HepG2 (cell line): Measurements from ENCODE around the gene CAPN9. TPM values are rescaled to one million over a fixed set of nuclear protein-coding genes. Genes with fewer than 3 reads are reported as not detected.
A peak's percentile ranks its signal among the peaks of the same experiment; 100 is the strongest.

Source experiments
- ATAC-seq: fragments of 200-7000 bp; cut with Tn5 transposase; 3 replicates; pipeline ENCODE4 v1.9.1; 2020; ENCODE audit warnings: mild to moderate bottlenecking, moderate library complexity
- BruUV-seq: library from RNA; stranded (reverse); fragments of 400-500 nt; replicated peaks from 2 replicates; lab custom pipeline; 2021; lab: Mats Ljungman, UMichigan
- CTCF ChIA-PET: fragments of 300-600 bp; formaldehyde crosslinking; extraction: SDS; loops from one replicate; lab custom pipeline; 2021; ENCODE audit warnings: low total read pairs, inconsistent platforms, low intra/inter-chr PET ratio; lab: Yijun Ruan, JAX
- POLR2A ChIA-PET: fragments of 350-600 bp; sonication (Branson Sonifier 250); formaldehyde crosslinking; loops from one replicate; lab custom pipeline; 2020; ENCODE audit warnings: antibody characterized with exemption, inconsistent platforms; lab: Yijun Ruan, JAX
- DNase-seq: peaks from one replicate; pipeline ENCODE4 v3.0.0-alpha.2; 2015; ENCODE audit warnings: low spot score
- FAIRE-seq: peaks from 3 replicates; lab custom pipeline; 2011; peaks lifted over from hg19 to GRCh38; lab: Jason Lieb, UNC
- H2AFZ ChIP-seq: one replicate; pipeline ENCODE4 v1.6.1; 2011; ENCODE audit warnings: low read length, inconsistent platforms
- H3K27ac ChIP-seq: fragments of 300-600 bp; 3 replicates; pipeline ENCODE4 v1.8.0; 2011; ENCODE audit warnings: mixed run types, mild to moderate bottlenecking, mixed read lengths, low read length, inconsistent platforms; ENCODE audit not compliant: insufficient read depth; ENCODE audit errors: extremely low read length
- H3K27me3 ChIP-seq, 2 experiments: fragments of 200-600 bp in 1 of 2; 2 replicates in 1 of 2; 3 replicates in 1 of 2; pipeline versions ENCODE4 v1.6.0 to v1.8.0; 2011; ENCODE audit warnings: low read length in 2 of 2, mild to moderate bottlenecking in 2 of 2, moderate library complexity in 2 of 2, inconsistent platforms in 1 of 2; ENCODE audit not compliant: insufficient read depth in 2 of 2, control insufficient read depth in 1 of 2
- H3K36me3 ChIP-seq, 2 experiments: fragments of 200-600 bp in 1 of 2; replicated peaks in 1 of 2; 2 replicates in 1 of 2; 3 replicates in 1 of 2; pipeline versions ENCODE4 v1.5.1 to v1.8.0; 2011; ENCODE audit warnings: low read length in 2 of 2, inconsistent platforms in 1 of 2; ENCODE audit not compliant: insufficient read depth in 2 of 2, control insufficient read depth in 1 of 2
- H3K4me1 ChIP-seq: 2 replicates; pipeline ENCODE4 v1.5.1; 2012; ENCODE audit warnings: low read length, inconsistent platforms; ENCODE audit not compliant: insufficient read depth
- H3K4me2 ChIP-seq: 2 replicates; pipeline ENCODE4 v1.6.0; 2011; ENCODE audit warnings: low read depth, low read length, inconsistent platforms
- H3K4me3 ChIP-seq, 3 experiments: fragments of 200-600 bp in 1 of 3; sonication (generic), shearing (Covaris generic) in 1 of 3; replicated peaks in 1 of 3; 2 replicates each; pipeline ENCODE4 v1.5.1; 2011 to 2016; ENCODE audit warnings: low read length in 3 of 3, inconsistent platforms in 2 of 3, low read depth in 2 of 3, mild to moderate bottlenecking in 2 of 3, control low read depth in 1 of 3, mixed read lengths in 1 of 3; ENCODE audit not compliant: insufficient read depth in 1 of 3
- H3K79me2 ChIP-seq: one replicate; pipeline ENCODE4 v1.6.1; 2011; ENCODE audit warnings: low read length, inconsistent platforms; ENCODE audit not compliant: insufficient read depth
- H3K9ac ChIP-seq: 2 replicates; pipeline ENCODE4 v1.6.0; 2011; ENCODE audit warnings: mild to moderate bottlenecking, low read depth, low read length, inconsistent platforms; ENCODE audit not compliant: insufficient read depth
- H3K9me3 ChIP-seq: 2 replicates; pipeline ENCODE4 v1.5.1; 2012; ENCODE audit warnings: mild to moderate bottlenecking, low read length
- H4K20me1 ChIP-seq: 2 replicates; pipeline ENCODE4 v1.6.0; 2011; ENCODE audit warnings: inconsistent platforms, mild to moderate bottlenecking, low read length, moderate library complexity; ENCODE audit not compliant: insufficient read depth
- ARID2 ChIP-seq: sonication (generic); formaldehyde crosslinking; IDR thresholded peaks from 2 replicates; pipeline ENCODE4 v1.8.1; 2022; ENCODE audit warnings: mild to moderate bottlenecking, missing genetic modification reagents, borderline replicate concordance
- EP300 ChIP-seq, 3 experiments: sonication (generic) in 1 of 3; formaldehyde crosslinking in 1 of 3; IDR thresholded peaks; 2 replicates each; pipeline versions ENCODE4 v1.5.1 to v1.6.1; 2011 to 2020; ENCODE audit warnings: low read depth in 2 of 3, low read length in 2 of 3, borderline replicate concordance in 1 of 3, improper control_type of control experiment in 1 of 3, mild to moderate bottlenecking in 1 of 3, missing genetic modification reagents in 1 of 3, moderate library complexity in 1 of 3
- HNRNPUL1 ChIP-seq: fragments of 200-400 bp; formaldehyde crosslinking; IDR thresholded peaks from 2 replicates; pipeline ENCODE4 v1.6.1; 2017; ENCODE audit warnings: low read depth, mild to moderate bottlenecking, low read length, moderate library complexity
- KDM5B ChIP-seq: sonication (generic); formaldehyde crosslinking; IDR thresholded peaks from 2 replicates; pipeline ENCODE4 v1.4.0; 2020; ENCODE audit warnings: missing genetic modification reagents, mild to moderate bottlenecking, borderline replicate concordance
- LRRFIP1 ChIP-seq: sonication (generic); formaldehyde crosslinking; conservative IDR thresholded peaks from 2 replicates; pipeline ENCODE4 v1.4.0; 2020; ENCODE audit warnings: missing genetic modification reagents
- NR3C1 ChIP-seq: sonication (generic); formaldehyde crosslinking; IDR thresholded peaks from 2 replicates; pipeline ENCODE4 v1.4.0; 2020; ENCODE audit warnings: missing genetic modification reagents
- PAX8 ChIP-seq: sonication (generic); formaldehyde crosslinking; IDR thresholded peaks from 2 replicates; pipeline ENCODE4 v1.8.0; 2022; ENCODE audit warnings: mild to moderate bottlenecking, missing genetic modification reagents, borderline replicate concordance
- TEAD3 ChIP-seq: optimal IDR thresholded peaks from 2 replicates; pipeline ENCODE3; 2016; ENCODE audit warnings: borderline replicate concordance
- ZNF124 ChIP-seq: sonication (generic); formaldehyde crosslinking; IDR thresholded peaks from 2 replicates; pipeline ENCODE4 v1.4.0; 2020; ENCODE audit warnings: missing genetic modification reagents
- ZNF235 ChIP-seq: sonication (generic); formaldehyde crosslinking; IDR thresholded peaks from 2 replicates; pipeline ENCODE4 v1.8.1; 2023; ENCODE audit warnings: mild to moderate bottlenecking, missing genetic modification reagents, borderline replicate concordance
- ZNF432 ChIP-seq: sonication (generic); formaldehyde crosslinking; IDR thresholded peaks from 2 replicates; pipeline ENCODE4 v1.5.0; 2020; ENCODE audit warnings: missing genetic modification reagents, mild to moderate bottlenecking, borderline replicate concordance
- ZNF484 ChIP-seq: sonication (generic); formaldehyde crosslinking; IDR thresholded peaks from 2 replicates; pipeline ENCODE4 v1.5.1; 2020; ENCODE audit warnings: mild to moderate bottlenecking, low read depth, missing genetic modification reagents, borderline replicate concordance
- ZNF570 ChIP-seq: sonication (generic); formaldehyde crosslinking; IDR thresholded peaks from 2 replicates; pipeline ENCODE4 v1.4.0; 2020; ENCODE audit warnings: mild to moderate bottlenecking, missing genetic modification reagents, borderline replicate concordance
- WGBS: methylation state at CpG from one replicate; pipeline ENCODE4 v1.1.6; 2017; ENCODE audit warnings: low lambda C conversion rate; 5-methylcytosine and 5-hydroxymethylcytosine counted together
- in situ Hi-C: cut with HindIII; loops from 2 replicates; pipeline ENCODE4 v1.10.0; 2017; ENCODE audit warnings: low pct_unique_long_range_greater_than_20kb; ENCODE audit not compliant: extremely low pct_ligation_motif_present
- intact Hi-C: fragments of 100-400 bp; cut with micrococcal nuclease; formaldehyde crosslinking; loops from one replicate; pipeline ENCODE4 v1.10.0; 2022; ENCODE audit not compliant: unreplicated experiment
- polyA plus RNA-seq, 8 experiments: library from polyadenylated mRNA; depleted of rRNA in 3 of 8; stranded (reverse) in 7 of 8; unstranded in 1 of 8; fragments of >200 nt; fragmentation: Illumina TruSeq in 4 of 8; extraction: Trizol in 4 of 8; gene quantifications; 2 replicates each; pipeline versions ENCODE4 v1.2.1 to v1.2.3, GENCODE V29; 2011 to 2016; ENCODE audit warnings: low read depth in 4 of 8, missing spikeins in 1 of 8, mixed read lengths in 1 of 8; ENCODE audit not compliant: insufficient read depth in 1 of 8
- total RNA-seq, 5 experiments: library from RNA; depleted of rRNA; stranded (reverse); fragments of >200 nt; fragmentation: Illumina TruSeq; extraction: Trizol; gene quantifications; 2 replicates each; pipeline ENCODE4 v1.2.3, GENCODE V29; 2016; ENCODE audit warnings: low read depth in 1 of 5

Gene CAPN9
- total and polyA plus RNA-seq, 2 of the 13 experiments (the other 11 are each of a cell fraction or from before 2014, with no cell fraction given): 0.04 to 0.31 TPM

DNA sequence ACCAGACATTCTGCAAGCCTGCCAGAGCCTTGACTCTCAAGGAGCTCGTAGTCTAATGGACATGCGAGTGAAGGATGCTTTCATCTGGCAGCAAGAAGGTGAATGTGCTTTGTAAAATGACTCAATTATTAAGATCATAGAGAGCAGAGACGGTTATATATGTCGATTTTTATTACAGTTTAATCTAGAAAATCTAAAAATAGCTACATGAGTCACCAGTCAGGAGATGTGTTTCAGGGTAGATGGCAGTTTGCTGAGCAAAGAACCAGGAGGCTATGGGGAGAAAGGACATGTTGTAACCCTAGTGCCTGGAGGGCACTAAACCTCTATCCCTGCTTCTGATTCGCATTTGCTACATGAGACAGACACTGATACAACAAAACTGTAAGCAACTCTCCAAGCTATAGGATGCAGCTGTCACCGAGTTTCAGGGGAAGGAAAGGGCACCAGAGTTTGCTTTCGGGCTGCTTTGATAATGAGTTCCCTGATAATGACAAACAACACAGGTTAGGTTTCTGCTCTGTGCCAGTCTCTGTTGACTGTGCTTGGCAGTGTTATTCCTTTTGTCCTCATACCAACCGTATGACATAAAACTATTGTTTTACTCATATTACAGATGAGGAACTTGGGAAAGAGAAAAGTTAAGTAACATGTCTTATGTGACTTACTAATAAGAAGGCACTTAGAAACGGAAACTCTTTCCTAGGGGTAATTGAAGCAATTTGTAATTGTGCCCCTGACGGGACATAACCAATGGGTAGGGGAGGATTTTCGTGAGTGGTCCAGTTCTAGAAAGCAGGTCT, 77.9 kb downstream of the CAPN9 start:
- Histone ChIP-seq H2AFZ (no peak overlapping the region), H3K79me2 (no peaks in the 10 kb centered on the region), H3K4me3 (no peak overlapping the region), H3K4me1 (no peaks in the 10 kb centered on the region), H3K9me3 (no peaks in the 10 kb centered on the region), H3K4me2 (no peak overlapping the region), H3K9ac (no peak overlapping the region), H3K27ac (no peak overlapping the region), H3K27me3 (peaks cover 0 to 17% of the 10 kb centered on the region in 2 experiments; a peak in 2 of 5 replicates), H4K20me1 (no peaks in the 10 kb centered on the region), H3K36me3 (no peaks in the 10 kb centered on the region)
- in situ Hi-C loops: no loop called here
- BruUV-seq: no TSS peak
- intact Hi-C loops: no loop called here
- TF ChIP-seq LRRFIP1: no peak
- no peak for TF ChIP-seq HNRNPUL1
- 34% methylated on average over 11 of the region's 11 CpGs for WGBS
- ChIA-PET CTCF (no interaction called here), POLR2A (no interaction called here)
- no peak for ATAC-seq
- no peak for DNase-seq
- no peak for FAIRE-seq

DNA sequence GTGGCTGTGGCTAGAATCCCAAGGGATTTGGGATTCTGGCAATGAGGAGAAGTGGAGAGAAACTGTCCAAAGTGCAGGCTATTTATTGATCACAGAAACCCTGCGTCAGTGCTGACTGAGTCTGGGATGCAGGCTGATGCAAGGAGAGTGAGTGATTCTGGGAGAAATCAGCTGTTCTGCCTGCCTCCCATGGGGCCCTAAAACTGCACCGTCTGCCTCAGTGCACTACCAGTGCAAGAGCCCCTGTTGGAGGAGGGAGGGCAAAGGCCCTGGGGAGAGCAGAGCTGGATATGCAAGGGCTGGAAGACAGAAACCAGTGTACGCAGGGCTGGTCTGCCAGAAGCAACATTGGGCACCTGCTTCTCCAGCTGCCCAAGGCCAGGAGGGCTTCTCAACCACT, 78.6 kb downstream of the CAPN9 start:
- H3K4me2 ChIP-seq: no peak overlapping the region
- POLR2A ChIA-PET: no interaction called here
- no peak overlapping the region for H3K27ac ChIP-seq
- H3K79me2 ChIP-seq: no peaks in the 10 kb centered on the region
- DNase-seq (no peak), ATAC-seq (peak; percentile 45), FAIRE-seq (no peak)
- in situ Hi-C loops: no loop called here
- 10% methylated on average over 3 of the region's 3 CpGs for WGBS
- no peak overlapping the region for H3K9ac ChIP-seq
- no peaks in the 10 kb centered on the region for H3K36me3 ChIP-seq
- no peaks in the 10 kb centered on the region for H3K4me1 ChIP-seq
- intact Hi-C loops: no loop called here
- no peak overlapping the region for H2AFZ ChIP-seq
- H4K20me1 ChIP-seq: no peaks in the 10 kb centered on the region
- no TSS peak for BruUV-seq
- CTCF ChIA-PET: no interaction called here
- H3K9me3 ChIP-seq: no peaks in the 10 kb centered on the region
- H3K27me3 ChIP-seq: peaks cover 0 to 12% of the 10 kb centered on the region in 2 experiments; a peak in 2 of 5 replicates
- no peak overlapping the region for H3K4me3 ChIP-seq
- TF ChIP-seq ZNF235 (CRISPR knock-in tag) (no peak), ZNF570 (CRISPR knock-in tag) (no peak), ZNF484 (CRISPR knock-in tag) (no peak), EP300 (IDR thresholded peaks at IDR 0.05; ENCODE audit: low read depth in 2 of 2, low read length in 2 of 2) (no peak), EP300 (CRISPR knock-in tag; IDR thresholded peaks at IDR 0.05; ENCODE audit: borderline replicate concordance) (no peak), PAX8 (CRISPR knock-in tag) (no peak), KDM5B (CRISPR knock-in tag) (no peak), ZNF432 (CRISPR knock-in tag) (no peak), ZNF124 (CRISPR knock-in tag) (no peak), NR3C1 (CRISPR knock-in tag) (no peak), ARID2 (no peak), TEAD3 (CRISPR knock-in tag) (no peak)
